B cell (primary cell): ENCODE data around the gene ZNF143. TPM values are rescaled to one million over a fixed set of nuclear protein-coding genes. Genes with fewer than 3 reads are reported as not detected.
A peak's percentile ranks its signal among the peaks of the same experiment; 100 is the strongest.

Source experiments
- ATAC-seq: fragments of 200-7000 bp; cut with Tn5 transposase; one replicate; pipeline ENCODE4 v1.10.0; 2021; ENCODE audit warnings: low read depth, mild to moderate bottlenecking, moderate number of reproducible peaks, moderate library complexity
- CTCF ChIA-PET: fragments of 350-600 bp; sonication (Branson Sonifier 250); formaldehyde crosslinking; loops from one replicate; lab custom pipeline; 2021; ENCODE audit warnings: antibody characterized with exemption, inconsistent platforms; lab: Charles Lee
- POLR2A ChIA-PET: fragments of 350-600 bp; sonication (Branson Sonifier 250); formaldehyde crosslinking; loops from one replicate; lab custom pipeline; 2021; ENCODE audit warnings: antibody characterized with exemption; lab: Charles Lee
- DNase-seq: peaks from one replicate; pipeline ENCODE4 v3.0.0; 2013
- H2AFZ ChIP-seq: 2 replicates; pipeline ENCODE4 v1.6.1; 2012; ENCODE audit warnings: mild to moderate bottlenecking, low read depth, low read length; ENCODE audit not compliant: insufficient read depth, poor library complexity, severe bottlenecking
- H3K27ac ChIP-seq, 2 donors: 1 replicate in 1 of 2; 2 replicates in 1 of 2; pipeline ENCODE4 v1.5.1; 2012 to 2013; ENCODE audit warnings: low read length in 2 of 2, mild to moderate bottlenecking in 2 of 2, moderate library complexity in 1 of 2
- H3K27me3 ChIP-seq, 4 experiments: fragments of 200-600 bp in 1 of 4; sonication (generic) in 1 of 4; replicated peaks in 1 of 4; 1 replicate in 2 of 4; 2 replicates in 2 of 4; pipeline versions ENCODE4 v1.6.1 to v1.7.0; 2013 to 2016; ENCODE audit warnings: low read length in 3 of 4, mild to moderate bottlenecking in 2 of 4, mixed read lengths in 1 of 4, moderate library complexity in 1 of 4; ENCODE audit not compliant: insufficient read depth in 4 of 4, control insufficient read depth in 3 of 4; ENCODE audit errors: control extremely low read depth in 1 of 4
- H3K36me3 ChIP-seq, 2 experiments: replicated peaks in 1 of 2; 1 replicate in 1 of 2; 2 replicates in 1 of 2; pipeline versions ENCODE4 v1.6.1 to v1.7.1; 2013; ENCODE audit warnings: low read length in 1 of 2; ENCODE audit not compliant: insufficient read depth in 2 of 2, control insufficient read depth in 1 of 2; ENCODE audit errors: control extremely low read depth in 1 of 2, extremely low read depth in 1 of 2
- H3K4me1 ChIP-seq, 2 donors: fragments of 200-600 bp in 1 of 2; sonication (generic) in 1 of 2; 1 replicate in 1 of 2; 2 replicates in 1 of 2; pipeline versions ENCODE4 v1.5.1 to v1.6.1; 2013 to 2017; ENCODE audit warnings: low read length in 2 of 2; ENCODE audit not compliant: control insufficient read depth in 2 of 2, insufficient read depth in 2 of 2
- H3K4me2 ChIP-seq: replicated peaks from 2 replicates; pipeline ENCODE3; 2012; ENCODE audit warnings: mild to moderate bottlenecking, low read depth, low read length; ENCODE audit not compliant: poor library complexity, severe bottlenecking
- H3K4me3 ChIP-seq, 5 experiments: fragments of 200-600 bp in 1 of 5; sonication (generic) in 1 of 5; 1 replicate in 3 of 5; 2 replicates in 2 of 5; pipeline versions ENCODE4 v1.5.1 to v1.7.0; 2011 to 2016; ENCODE audit warnings: low read length in 4 of 5, mild to moderate bottlenecking in 4 of 5, low read depth in 2 of 5, control low read depth in 1 of 5, moderate library complexity in 1 of 5; ENCODE audit not compliant: insufficient read depth in 1 of 5; ENCODE audit errors: control extremely low read depth in 1 of 5, extremely low read depth in 1 of 5
- H3K79me2 ChIP-seq: fragments of 200-600 bp; sonication (generic); one replicate; pipeline ENCODE4 v1.6.0; 2016; ENCODE audit warnings: low read length; ENCODE audit not compliant: control insufficient read depth, insufficient read depth
- H3K9ac ChIP-seq: fragments of 200-600 bp; sonication (generic); 2 replicates; pipeline ENCODE4 v1.6.1; 2017; ENCODE audit warnings: mild to moderate bottlenecking, low read length, moderate library complexity
- H3K9me3 ChIP-seq, 3 donors: one replicate each; pipeline versions ENCODE4 v1.6.1 to v1.7.1; 2013; ENCODE audit warnings: low read length in 2 of 3; ENCODE audit not compliant: control insufficient read depth in 2 of 3, insufficient read depth in 1 of 3; ENCODE audit errors: control extremely low read depth in 1 of 3
- H4K20me1 ChIP-seq: 2 replicates; pipeline ENCODE4 v1.6.0; 2012; ENCODE audit warnings: mild to moderate bottlenecking, low read length; ENCODE audit not compliant: insufficient read depth, control insufficient read depth, poor library complexity, severe bottlenecking
- H3K27ac Mint-ChIP-seq: one replicate; pipeline ENCODE4 v1.8.0; 2021; ENCODE audit warnings: mixed read lengths
- H3K27me3 Mint-ChIP-seq: one replicate; pipeline ENCODE4 v1.8.0; 2021; ENCODE audit warnings: mixed read lengths
- H3K4me1 Mint-ChIP-seq: one replicate; pipeline ENCODE4 v1.8.0; 2021; ENCODE audit warnings: mixed read lengths
- H3K4me3 Mint-ChIP-seq: one replicate; pipeline ENCODE4 v1.8.0; 2021; ENCODE audit warnings: mixed read lengths
- H3K9me3 Mint-ChIP-seq: one replicate; pipeline ENCODE4 v1.8.0; 2022; ENCODE audit warnings: mixed read lengths; ENCODE audit not compliant: insufficient read depth
- CTCF ChIP-seq: fragments of 200-600 bp; IDR thresholded peaks from one replicate; pipeline ENCODE4 v1.8.0; 2022; ENCODE audit warnings: antibody characterized with exemption, mild to moderate bottlenecking
- EZH2 ChIP-seq: IDR thresholded peaks from 2 replicates; pipeline ENCODE4 v1.6.1; 2012; ENCODE audit warnings: borderline replicate concordance, low read depth, mild to moderate bottlenecking, moderate library complexity, low read length; ENCODE audit not compliant: insufficient read depth, poor library complexity, severe bottlenecking
- WGBS: methylation state at CpG from one replicate; pipeline ENCODE4 v1.1.5; 2013; ENCODE audit warnings: missing lambda C conversion rate; ENCODE audit not compliant: insufficient coverage; 5-methylcytosine and 5-hydroxymethylcytosine counted together
- intact Hi-C: fragments of 100-400 bp; cut with micrococcal nuclease; formaldehyde crosslinking; loops from one replicate; pipeline ENCODE4 v1.10.0; 2022
- polyA plus RNA-seq: library from polyadenylated mRNA; depleted of rRNA; stranded (reverse); fragments of >200 nt; gene quantifications from 2 replicates; pipeline ENCODE4 v1.2.3, GENCODE V29; 2012
- total RNA-seq, 2 donors: library from RNA; stranded (reverse); fragments of 120-200 nt in 1 of 2; gene quantifications; 1 replicate in 1 of 2; 2 replicates in 1 of 2; pipeline versions ENCODE4 v1.2.3 to v1.2.4, GENCODE V29; 2013 to 2022

Gene ZNF143
- total and polyA plus RNA-seq, 2 donors (not counting 1 experiment from before 2014, with no cell fraction given): 35.7 to 54.9 TPM

GRCh38 chr11:9506489-9507276, 45.9 kb downstream of the ZNF143 start:
- Mint-ChIP-seq H3K27ac (no peak overlapping the region), H3K27me3 (no peaks in the 10 kb centered on the region), H3K4me1 (peaks cover 9% of the 10 kb centered on the region), H3K4me3 (no peak overlapping the region), H3K9me3 (no peaks in the 10 kb centered on the region)
- Histone ChIP-seq H3K27ac (no peak overlapping the region), H4K20me1 (no peaks in the 10 kb centered on the region), H3K4me2 (no peak overlapping the region), H3K27me3 (no peaks in the 10 kb centered on the region), H2AFZ (no peak overlapping the region), H3K4me1 (peaks cover 3 to 7% of the 10 kb centered on the region in 2 donors), H3K9me3 (no peaks in the 10 kb centered on the region), H3K79me2 (no peaks in the 10 kb centered on the region), H3K36me3 (peaks cover 2 to 27% of the 10 kb centered on the region in 2 experiments), H3K4me3 (no peak overlapping the region), H3K9ac (no peak overlapping the region)
- no peak for TF ChIP-seq EZH2
- TF ChIP-seq CTCF: peak; percentile 92
- 20% methylated on average over 1 of the region's 6 CpGs for WGBS
- DNase-seq: peak; percentile 81
- POLR2A ChIA-PET: interaction anchor here (0.6 to 1.0 kb wide), 4 partner anchors 160 to 922 kb away, joined by 3 to 8 read pairs (median 4); no protein-coding TSS in a partner anchor
- intact Hi-C loops: loop anchor here (2.0 to 10.0 kb wide), 2 partner anchors 72 to 592 kb away; no protein-coding TSS in a partner anchor
- peak; percentile 69 for ATAC-seq
- CTCF ChIA-PET: interaction anchor here (0.6 to 4.4 kb wide), 68 partner anchors 9 to 1500 kb away, joined by 3 to 89 read pairs (median 4); partner anchors contain the start of genes IPO7 and WEE1

GRCh38 chr11:9507277-9507580, 46.4 kb downstream of the ZNF143 start:
- no peaks in the 10 kb centered on the region for H3K9me3 Mint-ChIP-seq
- H3K27ac ChIP-seq: no peak overlapping the region
- no peaks in the 10 kb centered on the region for H3K9me3 ChIP-seq
- H3K4me1 Mint-ChIP-seq: peaks cover 9% of the 10 kb centered on the region
- H3K4me2 ChIP-seq: no peak overlapping the region
- DNase-seq: no peak
- H3K27ac Mint-ChIP-seq: no peak overlapping the region
- peaks cover 3 to 7% of the 10 kb centered on the region in 2 donors for H3K4me1 ChIP-seq
- H3K4me3 ChIP-seq: no peak overlapping the region
- H3K9ac ChIP-seq: no peak overlapping the region
- no peaks in the 10 kb centered on the region for H3K27me3 Mint-ChIP-seq
- peaks cover 2 to 30% of the 10 kb centered on the region in 2 experiments for H3K36me3 ChIP-seq
- H3K79me2 ChIP-seq: no peaks in the 10 kb centered on the region
- H4K20me1 ChIP-seq: no peaks in the 10 kb centered on the region
- TF ChIP-seq EZH2 (no peak), CTCF (no peak)
- H3K4me3 Mint-ChIP-seq: no peak overlapping the region
- POLR2A ChIA-PET: interaction anchor here (0.6 to 1.0 kb wide), 2 partner anchors 159 to 921 kb away, joined by 3 to 8 read pairs; no protein-coding TSS in a partner anchor
- WGBS: no CpG with 5 or more reads among the region's 1 CpG
- CTCF ChIA-PET: interaction anchor here (0.6 to 4.4 kb wide), 48 partner anchors 9 to 1500 kb away, joined by 3 to 89 read pairs (median 6); partner anchors contain the start of gene IPO7
- ATAC-seq: no peak
- no peak overlapping the region for H2AFZ ChIP-seq
- no peaks in the 10 kb centered on the region for H3K27me3 ChIP-seq
- intact Hi-C loops: loop anchor here (2.0 to 10.0 kb wide), 2 partner anchors 72 to 592 kb away; no protein-coding TSS in a partner anchor
